NCI-H1694 (cell line): ENCODE data around the gene BBS1.

Source experiments
- DNase-seq: peaks from one replicate; lab custom pipeline; 2025; lab: John Stamatoyannopoulos, UW

Gene BBS1

DNA sequence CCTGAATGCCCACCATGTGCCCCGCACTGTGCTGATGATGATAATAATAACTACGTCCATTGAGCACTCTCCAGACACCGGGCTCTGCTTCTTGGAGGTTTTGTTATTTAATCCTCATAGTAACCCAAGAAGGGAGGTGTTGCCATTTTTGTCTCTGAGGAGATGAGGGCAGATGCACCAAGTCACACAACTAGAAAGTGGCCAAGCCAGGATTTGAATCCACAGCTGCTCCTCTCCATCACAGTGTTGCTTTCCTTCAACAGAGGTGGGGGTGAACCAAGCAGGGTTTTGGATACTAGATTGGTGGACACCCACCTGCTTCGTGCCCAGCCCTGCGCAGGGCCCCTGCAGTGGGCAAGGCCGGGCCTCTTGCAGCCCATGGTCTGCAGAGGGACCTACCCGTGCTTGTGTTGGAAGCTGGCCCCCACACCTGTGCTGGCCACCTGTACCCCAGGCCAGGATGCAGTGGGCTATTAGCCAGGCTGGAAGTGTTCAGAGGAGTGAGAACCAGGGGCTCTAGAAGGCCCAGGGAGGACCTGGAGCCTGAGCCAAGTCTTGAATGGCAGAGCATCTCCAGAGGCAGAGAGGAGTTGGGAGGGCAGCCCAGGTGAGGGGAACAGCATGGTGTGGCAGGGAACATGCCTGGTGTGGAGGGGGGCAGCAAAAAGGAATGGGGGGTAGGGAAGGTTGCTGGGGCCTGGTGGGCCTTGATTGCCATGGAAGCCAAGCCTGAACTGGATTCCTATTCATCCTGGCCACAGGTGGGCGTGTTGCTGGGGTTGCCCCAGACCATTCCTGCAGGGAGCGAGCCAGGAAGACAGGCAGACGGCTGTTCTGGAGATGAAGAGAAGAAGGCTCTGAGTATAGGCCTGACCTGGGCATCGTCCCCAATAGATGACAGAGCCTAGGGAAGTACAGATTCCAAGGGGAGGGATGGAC lies 32.9 kb upstream of the BBS1 start:
- no peak for DNase-seq

DNA sequence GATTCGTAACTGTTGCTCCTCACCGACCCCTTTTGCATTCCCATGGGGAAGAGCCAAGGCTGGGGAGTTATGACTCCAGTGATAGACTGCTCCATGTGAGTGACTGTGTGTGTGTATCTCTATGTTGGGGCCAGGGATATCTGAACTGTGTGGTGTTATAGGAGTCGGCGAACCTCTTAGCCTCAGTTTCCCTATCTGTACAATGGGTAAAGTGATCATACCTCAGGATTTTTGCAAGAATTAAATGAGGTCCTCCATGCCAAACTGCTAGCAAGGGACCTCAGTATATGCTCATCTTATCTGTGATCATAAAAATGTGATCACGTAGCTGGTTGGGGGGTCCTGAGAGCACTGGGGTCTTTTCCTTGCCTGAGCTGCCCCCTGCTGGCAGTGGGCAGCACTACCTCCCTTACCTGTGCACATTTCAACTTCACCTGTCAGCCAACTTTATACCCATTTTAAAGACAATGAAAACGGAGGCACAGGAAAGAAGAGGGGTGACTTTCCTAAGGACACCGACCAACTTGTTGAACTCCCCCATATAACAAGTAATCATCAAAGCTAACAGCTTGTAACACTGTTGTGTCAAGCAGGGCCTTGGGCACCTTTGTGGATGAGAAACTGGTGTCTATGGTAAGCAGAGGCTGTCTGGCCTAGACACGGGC lies 31.6 kb upstream of the BBS1 start:
- DNase-seq = no peak

DNA sequence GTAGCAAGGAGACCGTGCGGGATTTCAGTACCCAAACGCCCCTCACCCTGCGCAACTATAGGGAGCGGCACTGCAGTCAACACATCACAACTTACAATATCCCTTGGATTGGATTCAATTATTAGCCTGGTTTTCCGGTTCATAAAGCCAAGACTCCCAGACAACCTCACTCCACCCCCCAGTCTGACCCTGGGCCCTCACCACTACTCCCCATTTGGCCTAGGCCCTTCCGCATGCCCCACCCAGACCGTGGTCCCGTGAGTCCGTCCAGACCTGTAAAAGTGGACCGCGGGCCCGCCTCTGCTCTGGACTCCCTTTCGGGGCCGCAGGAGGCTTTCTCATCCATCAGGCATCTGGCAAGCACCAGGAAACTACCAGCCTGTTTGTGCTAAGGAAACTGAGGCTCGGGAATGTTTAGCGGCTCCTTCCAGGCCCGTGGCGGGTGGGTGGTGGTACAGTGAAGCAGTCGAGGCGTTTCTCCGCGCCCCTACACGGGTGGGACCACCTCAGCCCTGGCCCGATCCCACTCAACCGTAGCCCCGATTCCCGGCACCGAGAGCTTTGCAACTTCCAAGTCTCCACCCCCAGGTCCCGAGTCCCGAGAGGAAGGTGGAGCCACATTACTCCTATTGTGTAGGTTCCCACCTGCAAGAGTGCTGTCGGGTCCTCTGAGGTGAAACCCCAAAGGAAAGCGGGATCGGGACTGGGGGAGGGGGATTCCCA lies 30.9 kb upstream of the BBS1 start:
- DNase-seq = peak; percentile 53

- peak; percentile 78 for DNase-seq
Observed at GRCh38 chr11:66480117-66480938, 30.1 kb upstream of the BBS1 start, which contains the start of gene DPP3. DPP3 (plus strand) TSS chr11:66480434; CDS start chr11:66482201, 1,767 bp downstream.

DNA sequence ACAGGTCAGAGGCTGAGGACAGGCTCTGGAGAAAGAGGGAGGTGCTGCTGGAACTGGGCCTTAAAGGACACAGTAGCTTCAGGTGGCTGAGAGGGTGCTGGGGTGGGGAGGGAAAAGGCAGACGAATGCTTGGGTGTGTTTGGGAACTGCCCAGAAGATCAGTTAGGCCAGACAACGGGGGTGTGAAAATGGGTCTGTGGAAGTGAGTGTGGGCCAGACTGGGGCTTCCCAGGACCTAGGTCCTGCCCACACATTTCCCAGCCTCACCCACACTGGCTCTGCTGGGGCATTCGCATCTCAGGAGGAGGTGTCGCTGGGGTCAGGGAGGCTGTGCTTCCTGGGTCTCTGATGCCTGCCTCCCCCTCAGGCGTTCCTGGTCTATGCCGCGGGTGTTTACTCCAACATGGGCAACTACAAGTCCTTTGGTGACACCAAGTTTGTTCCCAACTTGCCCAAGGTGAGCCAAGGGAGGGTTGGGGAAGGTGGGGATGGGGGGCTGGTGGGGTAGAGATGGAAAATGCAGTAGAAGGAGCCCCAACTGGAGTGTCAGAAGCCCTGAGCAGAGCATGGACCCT lies 25.5 kb upstream of the BBS1 start:
- DNase-seq = no peak

DNA sequence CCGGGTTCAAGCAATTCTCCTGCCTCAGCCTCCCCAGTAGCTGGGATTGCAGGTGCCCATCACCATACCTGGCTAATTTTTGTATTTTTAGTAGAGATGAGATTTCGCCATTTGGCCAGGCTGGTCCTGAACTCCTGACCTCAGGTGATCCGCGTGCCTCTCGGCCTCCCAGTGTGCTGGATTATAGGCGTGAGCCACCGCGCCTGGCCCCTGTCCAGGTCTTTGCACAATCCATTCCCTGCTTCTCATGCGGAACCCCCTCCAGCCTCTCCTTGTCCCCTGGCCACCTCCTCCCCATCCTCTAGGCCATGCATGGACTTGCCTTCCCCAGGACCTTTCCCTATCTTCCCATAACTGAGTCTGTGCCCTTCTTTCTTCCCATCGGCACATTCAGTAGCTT lies 21.5 kb upstream of the BBS1 start:
- no peak for DNase-seq

DNA sequence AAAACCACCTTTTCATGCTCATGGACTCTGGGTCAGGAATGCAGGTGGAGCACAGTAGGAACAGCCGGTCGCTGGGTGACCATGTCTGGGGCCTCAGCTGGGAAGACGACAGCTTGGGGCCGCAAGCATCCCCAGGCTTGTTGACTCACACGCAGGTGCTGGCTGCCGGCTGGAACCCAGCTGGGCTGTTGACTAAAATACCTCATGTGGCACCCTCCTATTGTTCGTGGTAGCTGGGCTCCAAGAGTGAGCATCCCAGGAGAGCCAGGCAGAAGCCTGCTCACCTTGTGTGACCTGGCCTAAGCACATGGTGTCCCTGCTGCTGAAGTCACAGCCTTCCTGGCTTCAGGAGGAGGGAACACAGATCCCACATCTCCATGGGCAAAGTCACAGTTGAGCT lies 20.8 kb upstream of the BBS1 start:
- DNase-seq = no peak

DNA sequence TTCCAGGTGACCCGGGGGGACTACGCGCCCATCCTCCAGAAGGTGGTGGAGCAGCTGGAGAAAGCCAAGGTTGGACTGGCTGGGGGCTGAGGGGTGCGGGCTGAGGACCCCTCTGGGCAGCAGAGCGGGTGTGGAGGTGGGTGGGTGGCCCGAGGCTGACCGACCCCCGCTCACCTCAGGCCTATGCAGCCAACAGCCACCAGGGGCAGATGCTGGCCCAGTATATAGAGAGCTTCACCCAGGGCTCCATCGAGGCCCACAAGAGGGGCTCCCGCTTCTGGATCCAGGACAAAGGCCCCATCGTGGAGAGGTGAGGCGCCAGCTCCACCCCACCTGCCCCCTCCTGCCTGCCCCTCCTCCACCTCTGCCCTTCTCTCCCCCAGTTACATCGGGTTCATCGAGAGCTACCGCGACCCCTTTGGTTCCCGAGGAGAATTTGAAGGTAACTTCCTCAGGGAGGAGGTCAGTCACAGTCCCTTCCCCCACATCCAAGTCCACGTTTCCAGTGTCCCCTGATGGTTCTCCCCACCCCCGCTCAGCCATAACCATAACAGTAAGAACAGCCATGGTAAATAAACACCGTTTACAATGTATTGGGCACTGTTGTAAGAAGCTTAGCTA lies 19.0 kb upstream of the BBS1 start:
- no peak for DNase-seq

DNA sequence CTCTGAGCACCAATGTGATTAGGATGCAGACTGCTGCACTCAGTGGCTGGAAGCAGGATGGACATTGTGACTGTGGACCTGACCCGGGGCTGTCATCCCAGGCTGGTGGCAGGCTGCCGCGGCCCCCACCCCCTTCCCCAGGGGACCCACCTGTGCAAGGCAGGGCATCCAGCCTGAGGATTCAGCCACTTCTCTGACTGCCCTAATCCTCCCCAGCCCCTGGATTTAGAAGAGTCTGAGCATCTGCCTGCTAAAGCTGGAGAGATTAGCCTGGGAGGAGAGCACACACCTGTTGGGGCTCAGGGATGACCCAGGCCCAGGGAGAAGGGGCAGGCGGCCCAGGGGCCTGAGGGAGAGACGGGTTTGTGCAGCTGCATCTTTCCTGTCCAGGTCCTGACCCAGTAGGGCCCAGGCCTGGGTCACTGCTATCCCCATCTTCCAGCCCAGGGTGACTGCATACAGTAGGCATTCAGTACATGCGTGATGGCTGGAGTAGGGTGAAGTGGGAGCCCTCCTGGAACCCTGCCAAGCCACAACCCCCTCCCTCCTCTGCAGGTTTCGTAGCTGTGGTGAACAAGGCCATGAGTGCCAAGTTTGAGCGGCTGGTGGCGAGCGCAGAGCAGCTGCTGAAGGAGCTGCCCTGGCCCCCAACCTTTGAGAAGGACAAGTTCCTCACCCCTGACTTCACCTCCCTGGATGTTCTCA lies 18.1 kb upstream of the BBS1 start:
- DNase-seq = no peak

DNA sequence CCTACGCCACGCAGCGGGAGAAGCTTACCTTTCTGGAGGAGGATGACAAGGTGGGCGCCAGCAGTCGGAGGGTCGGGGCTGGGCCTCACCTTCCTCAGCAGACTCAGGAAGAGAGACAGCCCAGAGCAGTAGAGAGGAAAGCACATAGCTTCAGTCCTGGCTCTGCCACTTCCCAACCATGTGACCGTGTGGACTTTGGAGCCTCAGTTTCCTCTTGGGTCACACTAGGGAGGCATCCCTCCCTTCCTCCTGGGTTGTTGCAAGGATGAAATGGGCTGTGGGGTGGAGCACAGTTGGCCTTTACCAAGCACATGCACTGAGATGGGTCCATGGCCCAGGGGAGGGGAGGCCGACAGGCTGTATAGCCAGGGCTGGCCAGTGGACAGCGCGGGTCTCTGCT lies 17.3 kb upstream of the BBS1 start:
- DNase-seq = no peak

DNA sequence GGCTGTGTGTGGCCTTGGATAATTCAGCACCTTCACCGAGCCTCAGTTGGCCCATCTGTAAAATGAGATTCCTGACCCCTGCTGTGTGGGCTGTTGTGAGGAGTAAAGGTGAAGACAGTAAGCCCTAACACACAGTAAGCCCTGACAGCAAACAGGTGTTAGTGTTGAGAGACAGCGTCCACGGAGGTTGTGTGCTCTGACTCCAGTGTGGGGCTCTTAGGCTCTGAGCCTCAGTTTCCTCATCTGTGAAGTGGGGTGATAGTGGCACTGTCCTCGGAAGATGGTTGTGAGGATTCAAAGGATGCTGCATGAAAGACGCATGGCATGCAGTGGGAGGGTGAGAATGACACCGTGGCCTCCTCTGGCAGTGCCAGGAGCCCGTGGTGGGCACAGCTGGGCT lies 16.0 kb upstream of the BBS1 start:
- DNase-seq = no peak

- no peak for DNase-seq
Observed at GRCh38 chr11:66494935-66495334, 15.5 kb upstream of the BBS1 start.

DNA sequence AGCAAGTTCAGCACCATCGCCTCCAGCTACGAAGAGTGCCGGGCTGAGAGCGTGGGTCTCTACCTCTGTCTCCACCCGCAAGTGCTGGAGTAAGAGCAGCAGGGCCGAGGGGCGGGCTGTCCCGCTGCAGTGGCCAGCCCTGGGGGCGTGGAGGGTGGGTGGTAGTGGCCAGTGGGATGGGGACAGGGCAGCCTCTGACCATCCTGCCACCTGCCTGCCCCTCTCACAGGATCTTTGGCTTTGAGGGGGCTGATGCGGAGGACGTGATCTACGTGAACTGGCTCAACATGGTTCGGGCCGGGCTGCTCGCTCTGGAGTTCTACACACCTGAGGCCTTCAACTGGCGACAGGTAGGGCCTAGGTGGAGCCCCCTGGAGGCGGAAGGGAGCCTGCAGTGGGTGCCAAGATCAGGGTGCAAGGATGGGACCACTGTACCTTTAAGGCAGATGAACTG lies 15.0 kb upstream of the BBS1 start:
- DNase-seq = no peak

DNA sequence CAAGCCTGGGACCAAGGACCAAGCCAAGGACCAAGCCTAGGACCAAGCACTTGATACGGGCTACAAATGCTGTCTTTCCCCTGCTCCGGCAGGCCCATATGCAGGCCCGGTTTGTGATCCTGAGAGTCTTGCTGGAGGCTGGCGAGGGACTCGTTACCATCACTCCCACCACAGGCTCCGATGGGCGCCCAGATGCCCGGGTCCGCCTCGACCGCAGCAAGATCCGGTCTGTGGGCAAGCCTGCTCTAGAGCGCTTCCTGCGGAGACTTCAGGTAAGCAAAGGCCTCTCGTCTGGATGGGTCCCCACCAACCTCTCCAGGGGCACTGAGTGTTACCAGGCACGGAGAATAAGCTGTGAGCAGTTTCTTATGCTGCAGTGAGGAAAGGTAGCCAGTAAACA lies 13.2 kb upstream of the BBS1 start:
- no peak for DNase-seq

- DNase-seq = no peak
Observed at GRCh38 chr11:66498506-66498905, 11.9 kb upstream of the BBS1 start.

DNA sequence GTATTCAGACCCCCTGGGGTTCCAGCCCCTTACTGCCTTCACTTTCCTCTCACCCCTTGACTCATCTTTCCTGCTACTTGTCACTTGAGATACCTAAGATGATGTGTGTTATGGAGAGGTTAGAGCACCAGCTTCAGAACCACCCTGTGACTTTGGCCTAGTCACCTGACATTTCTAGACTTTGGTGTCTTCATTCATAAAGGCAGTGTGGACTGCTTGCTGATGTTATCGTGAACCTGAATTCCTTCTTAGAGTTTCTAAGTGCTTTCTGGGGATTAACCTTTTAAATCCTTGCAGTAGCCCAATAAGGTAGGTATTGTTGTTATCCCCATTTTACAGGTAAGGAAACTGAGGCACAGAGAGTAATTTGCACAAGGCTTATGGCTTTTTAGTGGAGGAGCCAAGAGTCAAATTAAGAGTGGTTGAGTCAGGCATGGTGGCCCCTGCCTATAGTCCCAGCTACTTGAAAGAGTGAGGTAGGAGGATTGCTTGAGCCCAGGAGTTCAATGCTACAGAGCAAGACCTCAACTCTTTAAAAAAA lies 5.1 kb upstream of the BBS1 start:
- no peak for DNase-seq

DNA sequence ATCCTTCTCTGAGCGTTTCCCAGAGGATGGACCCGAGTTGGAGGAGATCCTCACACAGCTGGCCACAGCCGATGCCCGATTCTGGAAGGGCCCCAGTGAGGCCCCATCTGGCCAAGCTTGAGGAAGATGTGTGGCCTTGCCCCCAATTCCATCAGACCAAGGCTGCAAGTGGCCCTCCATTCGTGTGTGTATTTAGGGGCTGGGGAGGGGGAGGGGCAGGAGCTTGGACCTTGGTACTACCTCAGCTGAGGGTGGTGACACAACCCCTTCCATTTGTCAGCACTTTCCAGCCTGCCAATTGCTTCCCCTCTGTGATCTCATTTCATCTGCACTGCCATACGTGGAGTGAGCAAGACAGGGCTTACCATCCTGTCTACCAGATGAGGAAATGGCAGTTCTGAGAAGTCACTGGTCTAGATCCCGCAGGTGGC lies 1.3 kb upstream of the BBS1 start:
- no peak for DNase-seq

- no peak for DNase-seq
Observed at GRCh38 chr11:66510990-66511339, 530 bp downstream of the BBS1 start.

DNA sequence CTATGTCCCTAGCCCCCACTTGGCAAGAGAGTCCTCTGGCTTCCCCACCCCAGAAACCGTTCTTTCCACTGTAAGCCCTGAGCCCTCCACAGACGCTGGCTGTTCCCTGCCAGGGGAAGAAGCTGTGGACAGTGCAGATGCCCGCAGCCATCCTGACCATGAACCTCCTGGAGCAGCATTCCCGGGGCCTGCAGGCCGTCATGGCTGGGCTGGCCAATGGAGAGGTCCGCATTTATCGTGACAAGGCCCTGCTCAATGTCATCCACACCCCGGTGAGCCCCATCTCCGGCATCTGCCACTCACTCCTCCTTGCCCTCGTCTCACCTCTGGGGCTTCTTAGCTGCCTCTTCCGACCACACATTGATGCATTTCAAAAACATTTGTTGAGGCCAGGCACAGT lies 13.2 kb downstream of the BBS1 start:
- no peak for DNase-seq
